ENCODE data around the gene LEP.

GRCh38 chr7:128231021-128231420 lies 10.1 kb upstream of the LEP start:
- TF ChIP-seq GATA2 (IDR thresholded peaks at IDR 0.05; ENCODE audit: low read depth, low read length) (no peak), GATA3 (IDR thresholded peaks at IDR 0.05; ENCODE audit: low read depth, low read length) (no peak)
